Kidney (tissue), 14 donors: ENCODE data around the gene URM1. TPM values are rescaled to one million over a fixed set of nuclear protein-coding genes. Genes with fewer than 3 reads are reported as not detected.
A peak's percentile ranks its signal among the peaks of the same experiment; 100 is the strongest.

Experiments
- DNase-seq, 5 donors: peaks; one replicate each; pipeline ENCODE4 v3.0.0-alpha.2; 2013 to 2020
- FAIRE-seq: peaks from 2 replicates; lab custom pipeline; 2012; peaks lifted over from hg19 to GRCh38; lab: Jason Lieb, UNC
- H3K27ac ChIP-seq, 2 donors: one replicate each; pipeline ENCODE4 v1.7.0; 2013; ENCODE audit warnings: low read depth in 2 of 2, low read length in 2 of 2, inconsistent platforms in 1 of 2
- H3K27me3 ChIP-seq: one replicate; pipeline ENCODE4 v1.7.1; 2013; ENCODE audit warnings: low read length, inconsistent platforms; ENCODE audit not compliant: control insufficient read depth, insufficient read depth
- H3K36me3 ChIP-seq, 3 donors: one replicate each; pipeline versions ENCODE4 v1.7.0 to v1.7.1; 2013; ENCODE audit warnings: low read length in 3 of 3, control low read depth in 1 of 3, inconsistent platforms in 1 of 3; ENCODE audit not compliant: insufficient read depth in 3 of 3, control insufficient read depth in 2 of 3
- H3K4me1 ChIP-seq, 3 donors: one replicate each; pipeline versions ENCODE4 v1.7.0 to v1.7.1; 2013; ENCODE audit warnings: low read length in 3 of 3, inconsistent platforms in 1 of 3, low read depth in 1 of 3; ENCODE audit not compliant: control insufficient read depth in 2 of 3, insufficient read depth in 2 of 3
- H3K4me3 ChIP-seq, 3 donors: one replicate each; pipeline versions ENCODE4 v1.7.0 to v1.8.1; 2013; ENCODE audit warnings: low read length in 3 of 3, control low read depth in 1 of 3, inconsistent platforms in 1 of 3
- H3K9ac ChIP-seq, 3 donors: one replicate each; pipeline versions ENCODE4 v1.7.0 to v1.7.1; 2013; ENCODE audit warnings: low read length in 3 of 3, control low read depth in 1 of 3, inconsistent platforms in 1 of 3
- H3K9me3 ChIP-seq, 3 donors: one replicate each; pipeline versions ENCODE4 v1.7.0 to v1.7.1; 2013; ENCODE audit warnings: low read length in 3 of 3, control low read depth in 1 of 3, inconsistent platforms in 1 of 3; ENCODE audit not compliant: control insufficient read depth in 2 of 3, insufficient read depth in 1 of 3
- intact Hi-C: fragments of 100-400 bp; cut with DNase I; formaldehyde crosslinking; loops from one replicate; pipeline ENCODE4 v1.11.1; 2022
- polyA plus RNA-seq: library from polyadenylated mRNA; stranded (reverse); fragments of 350-450 nt; fragmentation: Illumina TruSeq; extraction: RNeasy Lipid Tissue Mini Kit (QIAGEN cat#74804); gene quantifications from one replicate; pipeline ENCODE4 v1.2.3, GENCODE V29; 2014; ENCODE audit warnings: low read depth, low replicate concordance; ENCODE audit not compliant: insufficient read depth
- total RNA-seq: library from RNA; stranded (reverse); fragmentation: NEBNext Ultra II Directional; extraction: Animal tissue kit (Norgen Biotek cat#: 25700); gene quantifications from one replicate; pipeline ENCODE4 v1.2.1, GENCODE V29; 2021
- TF ChIP-seq, protein P1 (sequence below): IDR thresholded peaks from 3 replicates; pipeline ENCODE4 v1.5.1; 2012; ENCODE audit warnings: mild to moderate bottlenecking, moderate library complexity, borderline replicate concordance; ENCODE audit not compliant: insufficient read depth; ENCODE audit errors: extremely low read depth
- donor health status: control.
- donor health status: control.
- donor health status: control.
- donor health status: control.
- donor health status: control.
- donor health status: DM: yes; HTN: yes; CAD: no.
- donor health status: Normal renal cell carcinoma (clear cell type).

URM1 gene
- total and polyA plus RNA-seq, 2 donors from 2014 or later = 55.2 to 55.9 TPM

DNA sequence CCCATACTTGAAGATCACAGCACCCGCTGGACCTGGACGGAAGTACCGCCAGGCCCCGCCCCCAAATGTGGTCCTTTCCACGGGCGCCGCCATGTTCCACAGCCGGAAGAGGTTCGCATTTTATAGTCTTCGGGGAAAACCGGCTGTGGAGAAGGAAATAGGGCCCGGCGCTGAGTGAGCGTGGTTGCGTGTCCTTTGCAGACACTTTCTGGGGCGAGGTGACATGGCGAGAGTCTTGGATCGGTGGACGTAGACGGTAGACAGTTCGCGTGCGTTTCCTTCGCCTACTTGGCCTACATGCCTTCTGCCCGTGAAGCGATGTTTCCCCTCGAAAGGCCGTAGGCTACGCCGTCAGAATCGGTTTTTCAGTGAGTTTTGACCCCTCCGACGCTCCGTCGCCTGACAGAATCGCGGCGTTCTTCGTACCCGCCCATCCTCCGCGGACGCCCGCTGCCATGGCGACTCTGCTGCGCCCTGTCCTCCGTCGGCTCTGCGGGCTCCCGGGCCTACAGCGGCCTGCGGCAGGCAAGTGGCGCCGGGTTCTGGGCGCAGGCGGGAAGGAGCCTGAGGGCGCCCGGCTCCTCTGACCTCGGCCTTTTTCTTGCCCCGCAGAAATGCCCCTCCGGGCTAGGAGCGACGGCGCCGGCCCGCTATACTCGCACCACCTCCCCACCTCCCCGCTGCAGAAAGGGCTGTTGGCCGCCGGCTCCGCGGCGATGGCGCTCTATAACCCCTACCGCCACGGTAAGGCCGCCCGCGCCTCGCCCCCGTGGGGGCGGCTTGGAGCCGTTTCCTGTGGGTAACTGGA is 48.6 kb upstream of the URM1 start, which contains the start of the genes COQ4 and TRUB2:
COQ4 (plus strand) TSS at position 436 of the 808 bp plus-strand sequence; CDS start at position 456, 20 bp downstream.
TRUB2 (minus strand) TSS at position 44 of the 808 bp plus-strand sequence; CDS start at position 5, 39 bp downstream.
- H3K27ac ChIP-seq = peak within 1 kb of the TSS; percentile 96 to 97
- H3K9ac ChIP-seq = peak within 1 kb of the TSS; percentile 93 to 100 (median 94)
- FAIRE-seq = no peak
- H3K4me3 ChIP-seq = peak within 1 kb of the TSS; percentile 89 to 100 (median 100)
- DNase-seq = peak; percentile 95 to 99 (median 97)
- intact Hi-C loops = no loop called here
- peaks cover 0 to 18% (median 11%) of the 10 kb centered on the region in 3 donors for H3K4me1 ChIP-seq
- H3K9me3 ChIP-seq = no peaks in the 10 kb centered on the region
- H3K27me3 ChIP-seq = no peaks in the 10 kb centered on the region
- TF ChIP-seq, protein P1, sequence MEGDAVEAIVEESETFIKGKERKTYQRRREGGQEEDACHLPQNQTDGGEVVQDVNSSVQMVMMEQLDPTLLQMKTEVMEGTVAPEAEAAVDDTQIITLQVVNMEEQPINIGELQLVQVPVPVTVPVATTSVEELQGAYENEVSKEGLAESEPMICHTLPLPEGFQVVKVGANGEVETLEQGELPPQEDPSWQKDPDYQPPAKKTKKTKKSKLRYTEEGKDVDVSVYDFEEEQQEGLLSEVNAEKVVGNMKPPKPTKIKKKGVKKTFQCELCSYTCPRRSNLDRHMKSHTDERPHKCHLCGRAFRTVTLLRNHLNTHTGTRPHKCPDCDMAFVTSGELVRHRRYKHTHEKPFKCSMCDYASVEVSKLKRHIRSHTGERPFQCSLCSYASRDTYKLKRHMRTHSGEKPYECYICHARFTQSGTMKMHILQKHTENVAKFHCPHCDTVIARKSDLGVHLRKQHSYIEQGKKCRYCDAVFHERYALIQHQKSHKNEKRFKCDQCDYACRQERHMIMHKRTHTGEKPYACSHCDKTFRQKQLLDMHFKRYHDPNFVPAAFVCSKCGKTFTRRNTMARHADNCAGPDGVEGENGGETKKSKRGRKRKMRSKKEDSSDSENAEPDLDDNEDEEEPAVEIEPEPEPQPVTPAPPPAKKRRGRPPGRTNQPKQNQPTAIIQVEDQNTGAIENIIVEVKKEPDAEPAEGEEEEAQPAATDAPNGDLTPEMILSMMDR = peak; percentile 8
- peaks cover 6 to 19% (median 15%) of the 10 kb centered on the region in 3 donors for H3K36me3 ChIP-seq

DNA sequence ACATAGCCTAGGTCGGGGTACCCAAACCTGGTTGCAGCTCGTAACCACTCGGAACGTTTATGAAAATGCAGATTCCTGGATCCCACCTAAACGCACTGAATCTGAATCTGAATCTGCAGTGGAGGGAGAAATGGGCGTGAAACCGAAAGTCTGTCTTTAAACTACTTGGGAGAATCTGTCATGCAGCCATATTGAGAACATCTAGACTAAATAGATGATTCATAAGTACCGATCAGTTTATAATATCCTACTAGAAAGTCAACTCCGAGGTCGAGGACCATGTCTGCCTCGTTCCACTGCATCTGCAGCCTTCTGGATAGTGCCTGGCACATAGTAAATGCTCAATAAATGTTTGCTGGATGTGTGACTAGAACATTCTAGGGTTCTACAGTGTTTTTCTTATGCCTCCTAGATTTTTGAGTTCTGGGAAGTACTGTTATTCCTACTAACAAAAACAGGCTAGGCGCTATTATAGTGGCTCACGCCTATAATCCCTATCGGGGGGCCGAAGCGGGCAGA is 47.9 kb upstream of the URM1 start:
- Histone ChIP-seq H3K27ac (peak overlapping the region in 1 of 2 donors; percentile 97), H3K9me3 (no peaks in the 10 kb centered on the region), H3K27me3 (no peaks in the 10 kb centered on the region), H3K36me3 (peaks cover 6 to 19% (median 16%) of the 10 kb centered on the region in 3 donors), H3K4me3 (peak overlapping the region; percentile 89 to 100 (median 100)), H3K4me1 (peaks cover 0 to 18% (median 11%) of the 10 kb centered on the region in 3 donors), H3K9ac (peak overlapping the region; percentile 58 to 94 (median 93))
- intact Hi-C loops = no loop called here
- TF ChIP-seq, protein P1 = no peak
- DNase-seq (no peak), FAIRE-seq (no peak)

DNA sequence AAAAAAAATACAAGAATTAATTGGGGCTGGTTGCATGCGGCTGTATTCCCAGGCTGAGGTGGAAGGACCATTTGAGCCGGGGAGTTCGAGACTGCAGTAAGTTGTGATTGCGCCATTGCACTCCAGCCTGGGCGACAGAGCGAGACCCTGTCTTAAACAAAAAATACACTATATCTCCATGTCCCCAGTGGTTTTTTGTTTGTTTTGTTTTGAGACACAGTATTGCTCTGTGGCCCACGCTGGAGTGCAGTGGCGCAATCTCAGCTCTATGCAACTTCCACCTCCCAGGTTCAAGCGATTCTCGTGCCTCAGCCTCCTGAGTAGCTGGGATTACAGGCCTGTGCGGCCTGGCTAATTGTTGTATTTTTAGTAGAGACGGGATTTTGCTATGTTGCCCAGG is 47.4 kb upstream of the URM1 start:
- intact Hi-C loops = no loop called here
- Histone ChIP-seq H3K27ac (no peak overlapping the region), H3K36me3 (peaks cover 6 to 19% (median 16%) of the 10 kb centered on the region in 3 donors), H3K9ac (no peak overlapping the region), H3K9me3 (no peaks in the 10 kb centered on the region), H3K27me3 (no peaks in the 10 kb centered on the region), H3K4me3 (peak overlapping the region in 2 of 3 donors; percentile 89 to 100), H3K4me1 (peaks cover 0 to 18% (median 11%) of the 10 kb centered on the region in 3 donors)
- FAIRE-seq (no peak), DNase-seq (no peak)
- TF ChIP-seq, protein P1 = no peak
